Measurements from ENCODE around the gene OPN5.

Gene OPN5

DNA sequence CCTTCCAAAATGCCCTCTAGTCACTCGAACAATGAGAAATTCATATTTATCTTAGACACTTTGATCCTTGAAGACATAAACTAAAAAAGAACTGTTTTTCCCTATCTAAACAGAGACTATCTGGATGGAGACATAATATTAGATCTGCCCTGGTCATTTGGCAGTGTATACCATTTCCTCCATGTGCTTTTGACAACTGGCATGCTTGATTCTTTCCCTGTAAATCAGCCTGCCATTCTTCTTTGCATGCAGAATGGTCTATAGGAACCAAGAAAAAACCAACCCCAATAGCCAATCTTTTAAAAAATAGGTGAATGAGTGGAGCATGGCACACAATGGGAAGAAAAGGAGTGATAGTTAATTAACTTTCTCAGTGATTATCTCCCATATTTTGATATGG is 93.8 kb downstream of the OPN5 start:
- DNase-seq = no peak
